GM12892 (cell line): ENCODE results near the gene KRT76.

Source experiments
- POLR2A ChIP-seq: IDR thresholded peaks from 2 replicates; pipeline ENCODE4 v1.6.1; 2011; ENCODE audit warnings: low read depth, low read length, control low read depth
- POLR2AphosphoS5 ChIP-seq: IDR thresholded peaks from 2 replicates; pipeline ENCODE4 v1.6.1; 2011; ENCODE audit warnings: low read depth, low read length, control low read depth

DNA sequence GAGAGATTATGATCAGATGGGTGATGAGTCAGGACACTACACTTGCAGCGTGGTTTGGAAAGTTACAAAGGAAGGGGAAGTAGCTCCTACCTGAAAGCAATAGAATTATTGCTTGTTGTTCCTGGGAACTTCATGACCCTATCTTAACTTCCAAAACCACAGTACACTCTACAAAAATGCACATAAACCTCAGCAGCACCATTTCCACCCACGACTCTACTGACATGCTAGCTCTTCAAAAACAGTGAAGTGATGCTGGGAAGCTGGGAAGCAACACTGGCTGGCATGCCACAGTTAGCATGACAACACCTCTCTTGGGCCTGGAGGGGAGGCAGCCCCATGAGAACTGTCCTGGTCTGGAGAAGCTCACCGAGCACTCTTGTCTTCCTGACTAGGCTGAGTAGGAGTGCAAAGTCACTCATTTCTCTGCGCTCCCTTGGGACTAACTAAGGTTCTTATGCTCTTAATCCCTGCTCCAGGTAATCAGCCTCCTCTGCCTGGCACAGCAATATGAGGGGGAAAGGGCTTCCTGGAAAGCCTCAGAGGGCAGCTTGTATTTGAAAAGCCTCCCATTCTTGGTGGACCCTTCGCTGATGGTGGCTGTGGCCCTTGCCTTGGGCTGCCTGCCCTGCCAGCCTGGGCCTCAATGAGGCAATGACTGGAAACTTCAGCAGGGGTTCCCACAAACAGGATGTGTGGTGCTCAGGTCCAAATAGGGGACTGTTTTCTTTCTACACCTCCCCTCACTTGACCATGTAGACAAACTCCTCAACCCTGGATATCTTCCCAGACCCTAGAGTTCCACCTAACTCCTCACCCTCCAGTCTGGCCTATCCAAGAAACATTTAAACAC is 17.6 kb upstream of the KRT76 start:
- no peak for TF ChIP-seq POLR2A
- TF ChIP-seq POLR2AphosphoS5, result no peak
